HL-60 (cell line): ENCODE measurements around the gene ZNF300.

Experiments used
- DNase-seq, 2 experiments: peaks; one replicate each; pipeline ENCODE4 v3.0.0-alpha.2; 2010 to 2020; ENCODE audit warnings: low read depth in 1 of 2, low spot score in 1 of 2
- H3K27ac ChIP-seq: fragments of 250-450 bp; sonication (Bioruptor Pico); replicated peaks from 2 replicates; pipeline ENCODE4 v1.5.1; 2020; ENCODE audit warnings: mild to moderate bottlenecking, moderate library complexity
- H3K27me3 ChIP-seq: fragments of 250-450 bp; sonication (Bioruptor Pico); 2 replicates; pipeline ENCODE4 v1.5.1; 2021; ENCODE audit warnings: mild to moderate bottlenecking, moderate library complexity; ENCODE audit not compliant: insufficient read depth, poor library complexity, severe bottlenecking
- H3K4me3 ChIP-seq: replicated peaks from 2 replicates; pipeline ENCODE4 v1.5.1; 2011; ENCODE audit warnings: mild to moderate bottlenecking, control low read depth, low read length; ENCODE audit not compliant: insufficient read depth
- CTCF ChIP-seq: IDR thresholded peaks from one replicate; pipeline ENCODE4 v1.5.1; 2011; ENCODE audit warnings: low read length, control low read depth, inconsistent platforms; ENCODE audit not compliant: insufficient read depth
- GABPA ChIP-seq: IDR thresholded peaks from 2 replicates; pipeline ENCODE4 v1.6.1; 2012; ENCODE audit warnings: low read depth
- POLR2AphosphoS5 ChIP-seq: IDR thresholded peaks from 2 replicates; pipeline ENCODE4 v1.6.1; 2012; ENCODE audit warnings: low read depth
- SPI1 ChIP-seq: IDR thresholded peaks from 2 replicates; pipeline ENCODE4 v1.6.1; 2012; ENCODE audit warnings: low read depth, mild to moderate bottlenecking, borderline replicate concordance
- TF ChIP-seq, protein P1 (sequence below): IDR thresholded peaks from 2 replicates; pipeline ENCODE4 v1.6.1; 2012; ENCODE audit warnings: low read depth; ENCODE audit not compliant: insufficient replicate concordance

ZNF300 gene

DNA sequence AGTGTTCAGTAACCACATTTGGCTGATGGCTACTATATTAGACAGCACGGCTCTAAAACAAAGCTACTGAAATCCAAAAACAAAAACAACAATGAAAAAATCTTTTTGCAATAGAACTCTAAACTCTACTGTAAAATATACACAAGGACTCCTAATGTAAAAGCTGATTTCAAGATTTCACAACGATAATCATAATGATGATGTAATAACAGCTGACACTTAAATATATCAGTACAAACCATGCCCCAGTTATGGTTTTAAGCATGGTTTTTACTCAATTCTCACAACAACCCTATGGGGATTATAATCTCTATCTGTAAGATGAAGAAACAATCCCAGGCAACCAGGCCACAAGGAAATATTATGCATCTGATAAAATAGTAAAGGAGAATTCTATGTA, 3.3 kb downstream of the ZNF300 start:
- no peak for TF ChIP-seq POLR2AphosphoS5
- TF ChIP-seq, protein P1, sequence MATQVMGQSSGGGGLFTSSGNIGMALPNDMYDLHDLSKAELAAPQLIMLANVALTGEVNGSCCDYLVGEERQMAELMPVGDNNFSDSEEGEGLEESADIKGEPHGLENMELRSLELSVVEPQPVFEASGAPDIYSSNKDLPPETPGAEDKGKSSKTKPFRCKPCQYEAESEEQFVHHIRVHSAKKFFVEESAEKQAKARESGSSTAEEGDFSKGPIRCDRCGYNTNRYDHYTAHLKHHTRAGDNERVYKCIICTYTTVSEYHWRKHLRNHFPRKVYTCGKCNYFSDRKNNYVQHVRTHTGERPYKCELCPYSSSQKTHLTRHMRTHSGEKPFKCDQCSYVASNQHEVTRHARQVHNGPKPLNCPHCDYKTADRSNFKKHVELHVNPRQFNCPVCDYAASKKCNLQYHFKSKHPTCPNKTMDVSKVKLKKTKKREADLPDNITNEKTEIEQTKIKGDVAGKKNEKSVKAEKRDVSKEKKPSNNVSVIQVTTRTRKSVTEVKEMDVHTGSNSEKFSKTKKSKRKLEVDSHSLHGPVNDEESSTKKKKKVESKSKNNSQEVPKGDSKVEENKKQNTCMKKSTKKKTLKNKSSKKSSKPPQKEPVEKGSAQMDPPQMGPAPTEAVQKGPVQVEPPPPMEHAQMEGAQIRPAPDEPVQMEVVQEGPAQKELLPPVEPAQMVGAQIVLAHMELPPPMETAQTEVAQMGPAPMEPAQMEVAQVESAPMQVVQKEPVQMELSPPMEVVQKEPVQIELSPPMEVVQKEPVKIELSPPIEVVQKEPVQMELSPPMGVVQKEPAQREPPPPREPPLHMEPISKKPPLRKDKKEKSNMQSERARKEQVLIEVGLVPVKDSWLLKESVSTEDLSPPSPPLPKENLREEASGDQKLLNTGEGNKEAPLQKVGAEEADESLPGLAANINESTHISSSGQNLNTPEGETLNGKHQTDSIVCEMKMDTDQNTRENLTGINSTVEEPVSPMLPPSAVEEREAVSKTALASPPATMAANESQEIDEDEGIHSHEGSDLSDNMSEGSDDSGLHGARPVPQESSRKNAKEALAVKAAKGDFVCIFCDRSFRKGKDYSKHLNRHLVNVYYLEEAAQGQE, result no peak
- no peak for TF ChIP-seq CTCF
- no peak for TF ChIP-seq SPI1
- no peak for TF ChIP-seq GABPA
- no peak overlapping the region for H3K27ac ChIP-seq

DNA sequence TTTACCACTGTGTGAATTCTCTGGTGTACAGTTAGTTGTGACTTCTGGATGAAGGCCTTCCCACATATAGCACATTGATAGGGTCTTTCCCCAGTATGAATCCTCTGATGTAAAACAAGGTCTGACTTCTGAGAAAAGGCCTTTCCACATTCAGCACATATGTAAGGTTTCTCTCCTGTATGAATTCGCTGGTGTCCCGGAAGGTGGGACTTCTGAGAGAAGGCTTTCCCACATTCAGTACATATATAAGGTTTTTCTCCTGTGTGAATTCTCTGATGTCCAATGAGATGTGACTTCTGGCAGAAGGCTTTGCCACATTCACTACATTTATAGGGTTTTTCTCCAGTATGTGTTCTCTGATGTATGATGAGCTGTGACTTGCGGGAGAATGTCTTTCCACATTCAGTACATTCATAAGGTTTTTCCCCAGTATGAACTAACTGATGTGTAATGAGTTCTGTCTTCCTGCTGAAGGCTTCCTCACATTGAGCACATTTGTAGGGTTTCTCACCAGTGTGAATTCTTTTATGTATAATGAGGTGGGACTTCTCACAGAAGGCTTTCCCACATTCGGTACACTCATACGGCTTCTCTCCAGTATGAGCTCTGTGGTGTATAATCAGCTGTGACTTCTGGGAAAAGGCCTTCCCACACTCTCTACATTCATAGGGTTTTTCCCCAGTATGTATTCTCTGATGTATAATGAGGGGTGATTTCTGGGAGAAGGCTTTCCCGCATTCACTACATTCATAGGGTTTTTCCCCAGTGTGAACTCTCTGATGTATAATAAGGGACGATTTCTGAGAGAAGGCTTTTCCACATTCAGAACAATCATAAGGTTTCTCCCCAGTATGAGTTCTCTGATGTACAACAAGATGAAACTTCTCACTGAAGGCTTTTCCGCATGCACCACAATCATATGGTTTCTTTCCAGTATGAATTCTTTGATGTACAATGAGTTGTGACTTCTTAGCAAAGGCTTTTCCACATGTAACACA, 9.1 kb downstream of the ZNF300 start:
- H3K4me3 ChIP-seq, result no peak overlapping the region
- no peaks in the 10 kb centered on the region for H3K27me3 ChIP-seq
- no peak for TF ChIP-seq POLR2AphosphoS5
- TF ChIP-seq, protein P1, result no peak
- TF ChIP-seq SPI1, result no peak
- no peak for TF ChIP-seq GABPA
- no peak for TF ChIP-seq CTCF
- no peak for DNase-seq
- H3K27ac ChIP-seq, result no peak overlapping the region

More for the DNA sequence above, 3.3 kb downstream of the ZNF300 start:
- Histone ChIP-seq H3K4me3 (no peak overlapping the region), H3K27me3 (no peaks in the 10 kb centered on the region)
- peak in 1 of 2 experiments; percentile 16 for DNase-seq

DNA sequence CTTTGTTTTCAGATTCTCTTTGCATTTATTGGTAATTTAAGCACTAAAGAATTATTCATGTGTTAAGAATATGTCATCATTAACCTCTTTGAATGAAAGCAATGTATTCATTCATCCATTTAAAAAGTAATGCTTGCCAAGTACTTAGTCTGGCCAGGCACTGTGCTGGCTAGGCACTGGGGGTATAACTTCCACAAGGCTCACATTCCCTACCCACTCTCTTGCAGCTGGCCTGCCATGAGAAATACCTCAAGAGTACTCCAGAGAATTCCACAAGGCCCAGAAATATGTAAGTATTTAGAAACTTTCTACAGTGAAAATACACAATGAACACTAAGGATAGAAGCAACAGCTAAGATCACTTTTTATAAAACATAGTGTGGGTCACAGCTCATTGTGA, 25.4 kb downstream of the ZNF300 start:
- Histone ChIP-seq H3K27ac (no peak overlapping the region), H3K27me3 (no peaks in the 10 kb centered on the region), H3K4me3 (no peak overlapping the region)
- no peak for TF ChIP-seq GABPA
- TF ChIP-seq SPI1, result no peak
- TF ChIP-seq, protein P1, result no peak
- no peak for TF ChIP-seq CTCF
- TF ChIP-seq POLR2AphosphoS5, result no peak
- DNase-seq, result no peak
